ENCODE data around the gene GOLGA6L10.
"Not testable (repeated sequence)": the region's sequence is repeated elsewhere in the genome, so short reads cannot be mapped to it uniquely, and the experiment has no call there.

- not testable (repeated sequence) for TF ChIP-seq CTCF (IDR thresholded peaks at IDR 0.05; ENCODE audit: insufficient read depth, low read length, poor library complexity, severe bottlenecking); EZH2phosphoT487 (conservative IDR thresholded peaks at IDR 0.05; ENCODE audit: low read length)
Measured at GRCh38 chr15:82355055-82355454, 5.8 kb upstream of the GOLGA6L10 start.
